ENCODE measurements around the gene BEST2.

GRCh38 chr19:12720296-12720695, 31.3 kb upstream of the BEST2 start:
- TF ChIP-seq EZH2 (IDR thresholded peaks at IDR 0.05) (no peak), CTCF (IDR thresholded peaks at IDR 0.05 in 2 of 3, conservative IDR thresholded peaks at IDR 0.05 in 1 of 3; ENCODE audit: borderline replicate concordance in 1 of 3, insufficient read depth in 1 of 3, low read depth in 2 of 3, low read length in 2 of 3) (no peak), FOSL1 (IDR thresholded peaks at IDR 0.05; ENCODE audit: low read depth) (no peak), POLR2AphosphoS5 (IDR thresholded peaks at IDR 0.05; ENCODE audit: low read depth, low read length) (no peak), YY1 (IDR thresholded peaks at IDR 0.05; ENCODE audit: extremely low read depth, insufficient replicate concordance, low read depth, low read length) (no peak), POLR2A (IDR thresholded peaks at IDR 0.05; ENCODE audit: borderline replicate concordance, extremely low read depth, insufficient read depth, insufficient read length) (no peak), JUND (IDR thresholded peaks at IDR 0.05) (no peak), SRF (IDR thresholded peaks at IDR 0.05; ENCODE audit: low read depth) (no peak), EZH2phosphoT487 (IDR thresholded peaks at IDR 0.05; ENCODE audit: borderline replicate concordance) (no peak), ZFX (IDR thresholded peaks at IDR 0.05) (no peak), SP1 (IDR thresholded peaks at IDR 0.05; ENCODE audit: low read depth) (no peak), MAX (IDR thresholded peaks at IDR 0.05) (no peak), RAD21 (IDR thresholded peaks at IDR 0.05; ENCODE audit: low read depth) (no peak), CEBPB (IDR thresholded peaks at IDR 0.05; ENCODE audit: low read depth) (no peak)

All from HCT116 (cell line).